PC-3 (cell line): ENCODE measurements around the gene ERBB4.

Source experiments
- EZH2 ChIP-seq: fragments of 300-600 bp; sonication (generic); IDR thresholded peaks from one replicate; pipeline ENCODE4 v1.6.1; 2017; ENCODE audit warnings: antibody characterized with exemption, mild to moderate bottlenecking, low read length; ENCODE audit not compliant: unreplicated experiment
- TF ChIP-seq, protein P1 (sequence below): fragments of 300-600 bp; sonication (generic); conservative IDR thresholded peaks from 2 replicates; pipeline ENCODE4 v1.5.1; 2017; ENCODE audit warnings: antibody characterized with exemption, low read depth, mild to moderate bottlenecking, low read length

DNA sequence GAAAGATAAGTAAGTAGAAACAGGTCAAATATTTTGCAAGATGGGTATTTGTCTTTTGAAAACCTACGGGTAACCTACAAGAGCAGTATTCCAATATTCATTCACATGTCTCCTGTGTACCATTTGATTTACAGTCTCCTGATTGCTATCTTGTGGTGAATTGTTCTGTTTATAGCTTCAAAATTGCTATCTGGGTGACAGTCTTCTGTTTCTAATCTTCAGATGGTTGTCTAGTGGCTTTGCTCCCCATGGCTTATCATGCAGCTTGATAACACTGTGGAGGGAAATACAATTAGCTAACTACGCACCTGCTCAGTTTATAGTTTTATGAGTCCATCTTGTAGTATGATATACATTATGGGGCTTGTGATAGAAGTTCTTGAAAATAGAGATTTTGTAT, 1165.4 kb downstream of the ERBB4 start:
- no peak for TF ChIP-seq EZH2
- TF ChIP-seq, protein P1, sequence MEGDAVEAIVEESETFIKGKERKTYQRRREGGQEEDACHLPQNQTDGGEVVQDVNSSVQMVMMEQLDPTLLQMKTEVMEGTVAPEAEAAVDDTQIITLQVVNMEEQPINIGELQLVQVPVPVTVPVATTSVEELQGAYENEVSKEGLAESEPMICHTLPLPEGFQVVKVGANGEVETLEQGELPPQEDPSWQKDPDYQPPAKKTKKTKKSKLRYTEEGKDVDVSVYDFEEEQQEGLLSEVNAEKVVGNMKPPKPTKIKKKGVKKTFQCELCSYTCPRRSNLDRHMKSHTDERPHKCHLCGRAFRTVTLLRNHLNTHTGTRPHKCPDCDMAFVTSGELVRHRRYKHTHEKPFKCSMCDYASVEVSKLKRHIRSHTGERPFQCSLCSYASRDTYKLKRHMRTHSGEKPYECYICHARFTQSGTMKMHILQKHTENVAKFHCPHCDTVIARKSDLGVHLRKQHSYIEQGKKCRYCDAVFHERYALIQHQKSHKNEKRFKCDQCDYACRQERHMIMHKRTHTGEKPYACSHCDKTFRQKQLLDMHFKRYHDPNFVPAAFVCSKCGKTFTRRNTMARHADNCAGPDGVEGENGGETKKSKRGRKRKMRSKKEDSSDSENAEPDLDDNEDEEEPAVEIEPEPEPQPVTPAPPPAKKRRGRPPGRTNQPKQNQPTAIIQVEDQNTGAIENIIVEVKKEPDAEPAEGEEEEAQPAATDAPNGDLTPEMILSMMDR: no peak
